ENCODE data around the gene LINGO4.

- TF ChIP-seq, protein P1, sequence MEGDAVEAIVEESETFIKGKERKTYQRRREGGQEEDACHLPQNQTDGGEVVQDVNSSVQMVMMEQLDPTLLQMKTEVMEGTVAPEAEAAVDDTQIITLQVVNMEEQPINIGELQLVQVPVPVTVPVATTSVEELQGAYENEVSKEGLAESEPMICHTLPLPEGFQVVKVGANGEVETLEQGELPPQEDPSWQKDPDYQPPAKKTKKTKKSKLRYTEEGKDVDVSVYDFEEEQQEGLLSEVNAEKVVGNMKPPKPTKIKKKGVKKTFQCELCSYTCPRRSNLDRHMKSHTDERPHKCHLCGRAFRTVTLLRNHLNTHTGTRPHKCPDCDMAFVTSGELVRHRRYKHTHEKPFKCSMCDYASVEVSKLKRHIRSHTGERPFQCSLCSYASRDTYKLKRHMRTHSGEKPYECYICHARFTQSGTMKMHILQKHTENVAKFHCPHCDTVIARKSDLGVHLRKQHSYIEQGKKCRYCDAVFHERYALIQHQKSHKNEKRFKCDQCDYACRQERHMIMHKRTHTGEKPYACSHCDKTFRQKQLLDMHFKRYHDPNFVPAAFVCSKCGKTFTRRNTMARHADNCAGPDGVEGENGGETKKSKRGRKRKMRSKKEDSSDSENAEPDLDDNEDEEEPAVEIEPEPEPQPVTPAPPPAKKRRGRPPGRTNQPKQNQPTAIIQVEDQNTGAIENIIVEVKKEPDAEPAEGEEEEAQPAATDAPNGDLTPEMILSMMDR (IDR thresholded peaks at IDR 0.05), result no peak
- TF ChIP-seq EZH2 (IDR thresholded peaks at IDR 0.05; ENCODE audit: borderline replicate concordance, insufficient read depth, low read depth, low read length, poor library complexity, severe bottlenecking), result no peak
Measured at GRCh38 chr1:151787689-151788088, 17.5 kb downstream of the LINGO4 start.

Data from B cell (primary cell).